Activated CD4-positive, alpha-beta T cell treated with anti-CD3 and anti-CD28 coated beads for 36 hours (primary cell): ENCODE measurements around the gene SFN. TPM values are rescaled to one million over a fixed set of nuclear protein-coding genes. Genes with fewer than 3 reads are reported as not detected.

Experiments used
- ATAC-seq: fragments of 200-7000 bp; cut with Tn5 transposase; one replicate; pipeline ENCODE4 v1.10.0; 2021; ENCODE audit warnings: mild to moderate bottlenecking, moderate library complexity
- CTCF ChIA-PET: fragments of 350-600 bp; sonication (Branson Sonifier 250); formaldehyde crosslinking; loops from one replicate; lab custom pipeline; 2021; ENCODE audit warnings: antibody characterized with exemption; lab: Charles Lee
- POLR2A ChIA-PET: fragments of 350-600 bp; sonication (Branson Sonifier 250); formaldehyde crosslinking; loops from one replicate; lab custom pipeline; 2021; ENCODE audit warnings: antibody characterized with exemption, inconsistent platforms; lab: Charles Lee
- DNase-seq: peaks from one replicate; pipeline ENCODE4 v3.0.0-alpha.2; 2020
- H3K27ac Mint-ChIP-seq: one replicate; pipeline ENCODE4 v1.8.0; 2021; ENCODE audit warnings: mixed read lengths
- H3K27me3 Mint-ChIP-seq: one replicate; pipeline ENCODE4 v1.8.0; 2021; ENCODE audit warnings: mixed read lengths
- H3K36me3 Mint-ChIP-seq: one replicate; pipeline ENCODE4 v1.8.0; 2021; ENCODE audit warnings: low read depth, mixed read lengths
- H3K4me1 Mint-ChIP-seq: one replicate; pipeline ENCODE4 v1.8.0; 2021; ENCODE audit warnings: mixed read lengths
- H3K4me3 Mint-ChIP-seq: one replicate; pipeline ENCODE4 v1.8.0; 2021; ENCODE audit warnings: mild to moderate bottlenecking, moderate library complexity, mixed read lengths
- H3K9me3 Mint-ChIP-seq: one replicate; pipeline ENCODE4 v1.8.0; 2021; ENCODE audit warnings: low read depth, mixed read lengths
- intact Hi-C, 2 experiments: fragments of 100-400 bp; cut with DNase I in 1 of 2; cut with micrococcal nuclease in 1 of 2; formaldehyde crosslinking; loops; one replicate each; pipeline versions ENCODE4 v1.14.2 to v1.15.1; 2022 to 2024; cut with DNase I, micrococcal nuclease
- total RNA-seq, 2 experiments: library from RNA; stranded (reverse); gene quantifications; one replicate each; pipeline ENCODE4 v1.2.3, GENCODE V29; 2021

Gene SFN
- total RNA-seq, result 1 to 10 TPM in 1 of 2 experiments, under 1 TPM in 1; 0.87 to 1.1 TPM

GRCh38 chr1:26862781-26863684 is at the start of gene SFN:
TSS of gene SFN (plus strand) at chr1:26863149. CDS start at chr1:26863213, 64 bp downstream.
- CTCF ChIA-PET, result interaction anchor here (1.0 to 1.7 kb wide), 4 partner anchors 13 to 30 kb away, joined by 3 to 6 read pairs (median 4); no protein-coding TSS in a partner anchor

GRCh38 chr1:26814377-26814776 is 48.6 kb upstream of the SFN start:
- CTCF ChIA-PET, result interaction anchor here (1.2 kb wide), 1 partner anchor 47 kb away, joined by 3 read pairs; no protein-coding TSS in a partner anchor
- no peak overlapping the region for H3K4me3 Mint-ChIP-seq
- H3K4me1 Mint-ChIP-seq, result peaks cover 17% of the 10 kb centered on the region
- no peaks in the 10 kb centered on the region for H3K9me3 Mint-ChIP-seq
- POLR2A ChIA-PET, result no interaction called here
- H3K36me3 Mint-ChIP-seq, result no peaks in the 10 kb centered on the region
- intact Hi-C loops, result no loop called here
- DNase-seq, result no peak
- H3K27ac Mint-ChIP-seq, result no peak overlapping the region
- no peak for ATAC-seq
- no peaks in the 10 kb centered on the region for H3K27me3 Mint-ChIP-seq

More at GRCh38 chr1:26862781-26863684, at the start of gene SFN:
- Mint-ChIP-seq H3K27me3 (no peaks in the 10 kb centered on the region), H3K9me3 (no peaks in the 10 kb centered on the region), H3K36me3 (no peaks in the 10 kb centered on the region), H3K4me3 (peak within 1 kb of the TSS; percentile 89), H3K27ac (no peak within 1 kb of the TSS), H3K4me1 (peaks cover 22% of the 10 kb centered on the region)
- POLR2A ChIA-PET, result interaction anchor here (0.5 kb wide), 1 partner anchor 171 kb away, joined by 3 read pairs; no protein-coding TSS in a partner anchor
- ATAC-seq (peak; percentile 5), DNase-seq (peak; percentile 83)
- intact Hi-C loops, result no loop called here

- H3K27me3 Mint-ChIP-seq, result no peaks in the 10 kb centered on the region
- ChIA-PET CTCF (interaction anchor here (0.6 to 1.2 kb wide), 2 partner anchors 47 to 106 kb away, joined by 3 to 4 read pairs; no protein-coding TSS in a partner anchor), POLR2A (no interaction called here)
- no peaks in the 10 kb centered on the region for H3K9me3 Mint-ChIP-seq
- intact Hi-C loops, result no loop called here
- H3K4me3 Mint-ChIP-seq, result no peak overlapping the region
- peaks cover 17% of the 10 kb centered on the region for H3K4me1 Mint-ChIP-seq
- H3K36me3 Mint-ChIP-seq, result no peaks in the 10 kb centered on the region
- DNase-seq, result no peak
- H3K27ac Mint-ChIP-seq, result no peak overlapping the region
- no peak for ATAC-seq
Measured at GRCh38 chr1:26814893-26815292, 48.1 kb upstream of the SFN start.

- H3K9me3 Mint-ChIP-seq, result no peaks in the 10 kb centered on the region
- peak; percentile 92 for ATAC-seq
- H3K27ac Mint-ChIP-seq, result peak overlapping the region; percentile 39
- no peaks in the 10 kb centered on the region for H3K27me3 Mint-ChIP-seq
- H3K36me3 Mint-ChIP-seq, result no peaks in the 10 kb centered on the region
- intact Hi-C loops, result no loop called here
- ChIA-PET CTCF (interaction anchor here (0.6 to 1.4 kb wide), 16 partner anchors 9 to 510 kb away, joined by 3 to 12 read pairs (median 3); no protein-coding TSS in a partner anchor), POLR2A (interaction anchor here (0.6 kb wide), 1 partner anchor 118 kb away, joined by 3 read pairs; no protein-coding TSS in a partner anchor)
- H3K4me1 Mint-ChIP-seq, result peaks cover 23% of the 10 kb centered on the region
- DNase-seq, result peak; percentile 29
- H3K4me3 Mint-ChIP-seq, result no peak overlapping the region
Measured at GRCh38 chr1:26820784-26821269, 42.1 kb upstream of the SFN start.

- H3K9me3 Mint-ChIP-seq, result no peaks in the 10 kb centered on the region
- DNase-seq (no peak), ATAC-seq (no peak)
- peaks cover 5% of the 10 kb centered on the region for H3K36me3 Mint-ChIP-seq
- intact Hi-C loops, result no loop called here
- H3K27ac Mint-ChIP-seq, result no peak overlapping the region
- H3K4me3 Mint-ChIP-seq, result no peak overlapping the region
- peaks cover 30% of the 10 kb centered on the region for H3K4me1 Mint-ChIP-seq
- POLR2A ChIA-PET, result no interaction called here
- CTCF ChIA-PET, result interaction anchor here (0.8 to 1.7 kb wide), 8 partner anchors 10 to 292 kb away, joined by 3 to 8 read pairs (median 4); no protein-coding TSS in a partner anchor
- no peaks in the 10 kb centered on the region for H3K27me3 Mint-ChIP-seq
Measured at GRCh38 chr1:26822737-26823395, 40.1 kb upstream of the SFN start.

GRCh38 chr1:26824731-26825130 is 38.2 kb upstream of the SFN start:
- Mint-ChIP-seq H3K4me3 (no peak overlapping the region), H3K27ac (peak overlapping the region; percentile 93), H3K36me3 (peaks cover 22% of the 10 kb centered on the region), H3K27me3 (no peaks in the 10 kb centered on the region), H3K4me1 (peaks cover 48% of the 10 kb centered on the region), H3K9me3 (no peaks in the 10 kb centered on the region)
- DNase-seq (no peak), ATAC-seq (no peak)
- CTCF ChIA-PET, result interaction anchor here (0.8 to 1.5 kb wide), 4 partner anchors 13 to 81 kb away, joined by 3 to 5 read pairs (median 4); no protein-coding TSS in a partner anchor
- POLR2A ChIA-PET, result no interaction called here
- intact Hi-C loops, result loop anchor here in 1 of 2 experiments (2.0 kb wide), 1 partner anchor 14 kb away; no protein-coding TSS in a partner anchor

GRCh38 chr1:26826261-26827105 is 36.5 kb upstream of the SFN start, which contains the start of gene ZDHHC18:
TSS of gene ZDHHC18 (plus strand) at chr1:26826688. CDS start at chr1:26826805, 117 bp downstream.
- H3K4me1 Mint-ChIP-seq, result peaks cover 52% of the 10 kb centered on the region
- CTCF ChIA-PET, result interaction anchor here (0.5 to 1.4 kb wide), 4 partner anchors 9 to 715 kb away, joined by 3 to 4 read pairs (median 3); partner anchors contain the start of gene PDIK1L
- H3K4me3 Mint-ChIP-seq, result peak within 1 kb of the TSS; percentile 94
- peaks cover 34% of the 10 kb centered on the region for H3K36me3 Mint-ChIP-seq
- H3K9me3 Mint-ChIP-seq, result no peaks in the 10 kb centered on the region
- DNase-seq (peak; percentile 84), ATAC-seq (peak; percentile 81)
- H3K27me3 Mint-ChIP-seq, result no peaks in the 10 kb centered on the region
- peak within 1 kb of the TSS; percentile 93 for H3K27ac Mint-ChIP-seq
- intact Hi-C loops, result loop anchor here in 1 of 2 experiments (1.0 to 2.0 kb wide), 5 partner anchors 16 to 354 kb away; partner anchors contain the start of genes HMGN2 and PIGV
- POLR2A ChIA-PET, result interaction anchor here (0.7 kb wide), 1 partner anchor 578 kb away, joined by 4 read pairs; no protein-coding TSS in a partner anchor

- Mint-ChIP-seq H3K27ac (peak overlapping the region; percentile 92), H3K4me1 (peaks cover 59% of the 10 kb centered on the region), H3K36me3 (peaks cover 40% of the 10 kb centered on the region), H3K4me3 (peak overlapping the region; percentile 94), H3K9me3 (no peaks in the 10 kb centered on the region), H3K27me3 (no peaks in the 10 kb centered on the region)
- no peak for DNase-seq
- ChIA-PET CTCF (interaction anchor here (1.1 to 2.1 kb wide), 3 partner anchors 12 to 38 kb away, joined by 3 to 11 read pairs (median 6); no protein-coding TSS in a partner anchor), POLR2A (no interaction called here)
- no peak for ATAC-seq
- intact Hi-C loops, result loop anchor here in 1 of 2 experiments (2.0 kb wide), 1 partner anchor 354 kb away; the partner anchor contains the start of gene HMGN2
Measured at GRCh38 chr1:26827106-26827604, 35.8 kb upstream of the SFN start.

GRCh38 chr1:26827663-26828062 is 35.3 kb upstream of the SFN start:
- intact Hi-C loops, result loop anchor here in 1 of 2 experiments (2.0 kb wide), 1 partner anchor 355 kb away; the partner anchor contains the start of gene HMGN2
- Mint-ChIP-seq H3K27ac (peak overlapping the region; percentile 92), H3K27me3 (no peaks in the 10 kb centered on the region), H3K9me3 (no peaks in the 10 kb centered on the region), H3K4me3 (peak overlapping the region; percentile 94), H3K36me3 (peaks cover 45% of the 10 kb centered on the region), H3K4me1 (peaks cover 64% of the 10 kb centered on the region)
- DNase-seq, result no peak
- POLR2A ChIA-PET, result no interaction called here
- no peak for ATAC-seq
- CTCF ChIA-PET, result interaction anchor here (0.7 to 2.1 kb wide), 7 partner anchors 11 to 210 kb away, joined by 3 to 11 read pairs (median 3); no protein-coding TSS in a partner anchor
